Neural progenitor cell (in vitro differentiated cells): ENCODE results near the gene MCF2L2. TPM values are rescaled to one million over a fixed set of nuclear protein-coding genes. Genes with fewer than 3 reads are reported as not detected.

Experiments used
- DNase-seq: peaks from one replicate; pipeline ENCODE4 v3.0.0-alpha.2; 2016; ENCODE audit warnings: low spot score
- H2AFZ ChIP-seq: fragments of 200-600 bp; sonication (generic); replicated peaks from 2 replicates; pipeline ENCODE4 v1.6.1; 2016; ENCODE audit warnings: antibody characterized with exemption
- H3F3A ChIP-seq: fragments of 200-600 bp; sonication (generic); 2 replicates; pipeline ENCODE4 v1.6.1; 2016; ENCODE audit warnings: antibody characterized with exemption, low read depth
- H3K27ac ChIP-seq: fragments of 200-600 bp; sonication (generic); 2 replicates; pipeline ENCODE4 v1.5.1; 2016; ENCODE audit warnings: mild to moderate bottlenecking
- H3K27me3 ChIP-seq: fragments of 200-600 bp; sonication (generic); 2 replicates; pipeline ENCODE4 v1.6.1; 2016; ENCODE audit warnings: mild to moderate bottlenecking, moderate library complexity
- H3K36me3 ChIP-seq: fragments of 200-600 bp; sonication (generic); 2 replicates; pipeline ENCODE4 v1.5.1; 2016
- H3K4me1 ChIP-seq: fragments of 200-600 bp; sonication (generic); 2 replicates; pipeline ENCODE4 v1.6.1; 2016; ENCODE audit warnings: mixed run types
- H3K4me2 ChIP-seq: fragments of 200-600 bp; sonication (generic); 2 replicates; pipeline ENCODE4 v1.6.1; 2016
- H3K4me3 ChIP-seq: fragments of 200-600 bp; sonication (generic); 2 replicates; pipeline ENCODE4 v1.5.1; 2016
- H3K79me2 ChIP-seq: fragments of 200-600 bp; sonication (generic); 2 replicates; pipeline ENCODE4 v1.6.1; 2016; ENCODE audit warnings: low read depth
- H3K9ac ChIP-seq: fragments of 200-600 bp; sonication (generic); 2 replicates; pipeline ENCODE4 v1.6.1; 2016
- H3K9me3 ChIP-seq: fragments of 200-600 bp; sonication (generic); 2 replicates; pipeline ENCODE4 v1.5.1; 2016; ENCODE audit warnings: low read depth
- H4K20me1 ChIP-seq: fragments of 200-600 bp; sonication (generic); 2 replicates; pipeline ENCODE4 v1.6.1; 2016; ENCODE audit warnings: low read depth
- H3K27ac Mint-ChIP-seq: 3 replicates; pipeline ENCODE4 v1.8.0; 2021; ENCODE audit warnings: mixed read lengths
- H3K27me3 Mint-ChIP-seq: 2 replicates; pipeline ENCODE4 v1.8.0; 2022; ENCODE audit warnings: low read depth, mild to moderate bottlenecking, inconsistent platforms, moderate library complexity, mixed read lengths; ENCODE audit not compliant: insufficient read depth
- H3K36me3 Mint-ChIP-seq: 3 replicates; pipeline ENCODE4 v1.8.0; 2021; ENCODE audit warnings: mixed read lengths
- H3K4me1 Mint-ChIP-seq: 3 replicates; pipeline ENCODE4 v1.8.0; 2021; ENCODE audit warnings: mixed read lengths
- H3K4me3 Mint-ChIP-seq: 3 replicates; pipeline ENCODE4 v1.8.0; 2021; ENCODE audit warnings: mild to moderate bottlenecking, moderate library complexity, mixed read lengths
- H3K9me3 Mint-ChIP-seq: 3 replicates; pipeline ENCODE4 v1.8.0; 2020; ENCODE audit warnings: mixed read lengths
- CTCF ChIP-seq: fragments of 200-600 bp; sonication (generic); IDR thresholded peaks from 2 replicates; pipeline ENCODE4 v1.5.1; 2017; ENCODE audit warnings: antibody characterized with exemption, mild to moderate bottlenecking
- EZH2 ChIP-seq: fragments of 200-600 bp; sonication (generic); IDR thresholded peaks from 2 replicates; pipeline ENCODE4 v1.6.1; 2017; ENCODE audit warnings: antibody characterized with exemption, mild to moderate bottlenecking, moderate library complexity
- EZH2phosphoT487 ChIP-seq: fragments of 200-600 bp; sonication (generic); IDR thresholded peaks from 2 replicates; pipeline ENCODE4 v1.6.1; 2017; ENCODE audit warnings: antibody characterized with exemption
- total RNA-seq: library from RNA; depleted of rRNA; stranded (reverse); fragments of >200 nt; gene quantifications from 2 replicates; pipeline ENCODE4 v1.2.3, GENCODE V29; 2015; ENCODE audit warnings: low replicate concordance

The MCF2L2 gene
- total RNA-seq, 1 donor from 2014 or later, result 11.1 TPM

GRCh38 chr3:183272142-183272541 is 156.3 kb downstream of the MCF2L2 start:
- Mint-ChIP-seq H3K27me3 (no peaks in the 10 kb centered on the region), H3K4me3 (no peak overlapping the region), H3K9me3 (no peaks in the 10 kb centered on the region), H3K4me1 (peaks cover 13% of the 10 kb centered on the region), H3K36me3 (peaks cover 28% of the 10 kb centered on the region), H3K27ac (no peak overlapping the region)
- Histone ChIP-seq H3K4me2 (no peak overlapping the region), H3K27ac (no peak overlapping the region), H3K9me3 (no peaks in the 10 kb centered on the region), H3K79me2 (peaks cover 13% of the 10 kb centered on the region), H3K27me3 (no peaks in the 10 kb centered on the region), H4K20me1 (no peaks in the 10 kb centered on the region), H3K4me3 (no peak overlapping the region), H3K9ac (no peak overlapping the region), H3K36me3 (no peaks in the 10 kb centered on the region), H2AFZ (no peak overlapping the region), H3K4me1 (no peaks in the 10 kb centered on the region), H3F3A (no peaks in the 10 kb centered on the region)
- TF ChIP-seq EZH2phosphoT487 (no peak), EZH2 (no peak), CTCF (no peak)
- DNase-seq, result no peak

GRCh38 chr3:183270344-183270743 is 158.1 kb downstream of the MCF2L2 start:
- Mint-ChIP-seq H3K36me3 (peaks cover 29% of the 10 kb centered on the region), H3K27me3 (no peaks in the 10 kb centered on the region), H3K4me3 (no peak overlapping the region), H3K4me1 (peaks cover 16% of the 10 kb centered on the region), H3K27ac (no peak overlapping the region), H3K9me3 (no peaks in the 10 kb centered on the region)
- Histone ChIP-seq H3K27ac (no peak overlapping the region), H3K27me3 (no peaks in the 10 kb centered on the region), H2AFZ (no peak overlapping the region), H3K9me3 (no peaks in the 10 kb centered on the region), H3K4me2 (no peak overlapping the region), H3K4me1 (peaks cover 12% of the 10 kb centered on the region), H3K79me2 (peaks cover 26% of the 10 kb centered on the region), H3F3A (peaks cover 12% of the 10 kb centered on the region), H3K36me3 (no peaks in the 10 kb centered on the region), H3K4me3 (no peak overlapping the region), H4K20me1 (no peaks in the 10 kb centered on the region), H3K9ac (no peak overlapping the region)
- DNase-seq, result no peak
- TF ChIP-seq EZH2, result no peak
- no peak for TF ChIP-seq EZH2phosphoT487
- TF ChIP-seq CTCF, result no peak

- no peak for TF ChIP-seq CTCF
- no peak for TF ChIP-seq EZH2
- no peak for TF ChIP-seq EZH2phosphoT487
- Histone ChIP-seq H3K4me1 (peaks cover 21% of the 10 kb centered on the region), H3K9ac (no peak overlapping the region), H3K4me3 (no peak overlapping the region), H3K4me2 (no peak overlapping the region), H4K20me1 (no peaks in the 10 kb centered on the region), H3K27me3 (no peaks in the 10 kb centered on the region), H3K9me3 (no peaks in the 10 kb centered on the region), H2AFZ (no peak overlapping the region), H3K79me2 (peaks cover 26% of the 10 kb centered on the region), H3K36me3 (no peaks in the 10 kb centered on the region), H3F3A (peaks cover 22% of the 10 kb centered on the region), H3K27ac (no peak overlapping the region)
- DNase-seq, result no peak
- H3K27me3 Mint-ChIP-seq, result no peaks in the 10 kb centered on the region
- no peak overlapping the region for H3K27ac Mint-ChIP-seq
- H3K4me3 Mint-ChIP-seq, result no peak overlapping the region
- peaks cover 16% of the 10 kb centered on the region for H3K4me1 Mint-ChIP-seq
- no peaks in the 10 kb centered on the region for H3K9me3 Mint-ChIP-seq
- H3K36me3 Mint-ChIP-seq, result peaks cover 29% of the 10 kb centered on the region
Observed at GRCh38 chr3:183269345-183269744, 159.1 kb downstream of the MCF2L2 start.
